AG09319 (cell line): ENCODE results near the gene BMPER.

ENCODE experiments used
- DNase-seq: peaks from one replicate; pipeline ENCODE4 v3.0.0-alpha.2; 2010; ENCODE audit warnings: low read depth; ENCODE audit errors: extremely low read depth
- TF ChIP-seq, protein P1 (sequence below): IDR thresholded peaks from 2 replicates; pipeline ENCODE4 v1.5.1; 2011; ENCODE audit warnings: low read depth, mild to moderate bottlenecking, inconsistent platforms, low read length, moderate library complexity

The BMPER gene

GRCh38 chr7:33873518-33873917 is 31.8 kb upstream of the BMPER start:
- DNase-seq = no peak
- TF ChIP-seq, protein P1, sequence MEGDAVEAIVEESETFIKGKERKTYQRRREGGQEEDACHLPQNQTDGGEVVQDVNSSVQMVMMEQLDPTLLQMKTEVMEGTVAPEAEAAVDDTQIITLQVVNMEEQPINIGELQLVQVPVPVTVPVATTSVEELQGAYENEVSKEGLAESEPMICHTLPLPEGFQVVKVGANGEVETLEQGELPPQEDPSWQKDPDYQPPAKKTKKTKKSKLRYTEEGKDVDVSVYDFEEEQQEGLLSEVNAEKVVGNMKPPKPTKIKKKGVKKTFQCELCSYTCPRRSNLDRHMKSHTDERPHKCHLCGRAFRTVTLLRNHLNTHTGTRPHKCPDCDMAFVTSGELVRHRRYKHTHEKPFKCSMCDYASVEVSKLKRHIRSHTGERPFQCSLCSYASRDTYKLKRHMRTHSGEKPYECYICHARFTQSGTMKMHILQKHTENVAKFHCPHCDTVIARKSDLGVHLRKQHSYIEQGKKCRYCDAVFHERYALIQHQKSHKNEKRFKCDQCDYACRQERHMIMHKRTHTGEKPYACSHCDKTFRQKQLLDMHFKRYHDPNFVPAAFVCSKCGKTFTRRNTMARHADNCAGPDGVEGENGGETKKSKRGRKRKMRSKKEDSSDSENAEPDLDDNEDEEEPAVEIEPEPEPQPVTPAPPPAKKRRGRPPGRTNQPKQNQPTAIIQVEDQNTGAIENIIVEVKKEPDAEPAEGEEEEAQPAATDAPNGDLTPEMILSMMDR = no peak

DNA sequence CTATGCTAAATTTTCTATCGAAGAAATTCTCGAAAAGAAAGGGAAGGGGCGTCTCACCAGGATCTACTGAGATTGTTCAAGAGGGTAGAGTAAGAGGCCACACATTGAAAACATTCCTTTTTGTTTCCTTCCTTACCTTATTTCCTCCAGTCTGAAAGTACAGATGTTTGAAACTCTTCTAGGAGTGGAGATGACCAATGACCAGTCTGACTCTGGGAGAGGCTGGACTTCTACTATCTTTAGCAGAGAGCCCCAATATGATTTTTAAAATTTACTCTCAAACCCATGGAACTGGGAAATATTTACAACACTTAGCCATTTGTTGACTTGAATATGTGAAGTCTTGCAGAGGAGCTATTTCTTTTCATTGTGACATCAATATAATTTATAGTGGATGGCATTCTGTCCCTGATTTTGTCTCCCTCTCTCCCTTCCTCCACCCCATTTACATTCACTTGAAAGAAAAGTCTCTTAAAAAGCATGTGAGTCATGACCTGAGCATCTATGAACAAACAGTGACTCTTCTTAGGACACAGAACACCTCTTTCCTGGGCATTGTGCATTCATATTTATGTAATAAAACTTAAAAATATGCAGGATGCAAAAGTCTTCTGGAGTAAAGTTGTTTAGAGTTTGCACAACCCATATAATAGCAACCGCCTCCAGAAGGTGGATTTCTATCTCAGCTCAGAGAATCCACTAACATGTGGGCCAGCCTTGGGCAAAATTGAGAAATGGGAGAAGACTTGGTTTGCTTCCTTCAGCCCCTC is 31.2 kb upstream of the BMPER start:
- no peak for DNase-seq

DNA sequence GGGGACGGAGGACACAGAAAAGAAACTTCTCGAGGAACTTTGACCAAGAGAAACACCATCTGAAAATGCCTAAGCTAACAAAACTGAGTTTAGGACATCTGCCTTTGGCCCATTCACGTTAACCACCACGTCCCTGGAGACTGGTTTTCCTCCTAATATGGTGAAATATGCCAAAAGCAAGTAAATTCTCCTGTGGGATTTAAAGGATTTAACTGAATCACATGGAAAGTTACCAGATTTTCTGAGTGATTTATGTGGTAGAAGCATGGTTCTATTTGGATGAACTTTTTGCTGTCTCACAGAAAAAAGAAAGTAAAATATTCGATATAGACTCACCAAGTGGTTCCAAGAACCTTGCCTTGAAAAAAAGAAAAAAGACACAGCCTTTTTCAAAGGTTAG is 30.4 kb upstream of the BMPER start:
- peak; percentile 68 for DNase-seq
- TF ChIP-seq, protein P1 = no peak

More for the DNA sequence above, 31.2 kb upstream of the BMPER start:
- TF ChIP-seq, protein P1 = no peak

GRCh38 chr7:33876596-33877274 is 28.6 kb upstream of the BMPER start:
- no peak for DNase-seq
- TF ChIP-seq, protein P1 = no peak

- no peak for DNase-seq
- TF ChIP-seq, protein P1 = no peak
These were observed 24.6 kb upstream of the BMPER start for GRCh38 chr7:33880787-33881186.

DNA sequence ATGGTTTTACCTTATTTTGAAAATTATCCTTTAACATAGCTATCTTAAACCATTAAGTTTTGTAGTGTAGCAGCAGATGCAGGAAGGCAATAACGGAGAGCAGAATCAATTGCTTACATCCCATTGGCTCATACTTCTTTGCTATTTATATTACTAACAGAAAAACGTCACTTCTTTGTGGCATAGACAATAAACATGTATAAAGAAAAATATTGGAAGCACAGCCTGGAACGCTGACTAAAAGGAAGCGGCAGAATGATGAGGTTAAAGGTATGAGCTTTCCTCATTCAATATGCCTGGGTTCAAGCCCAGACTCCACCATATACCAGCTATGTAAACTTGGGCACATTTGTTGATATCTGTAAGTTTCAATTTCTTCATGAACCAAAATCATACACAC is 24.0 kb upstream of the BMPER start:
- TF ChIP-seq, protein P1 = no peak
- no peak for DNase-seq
